LHCN-M2 (cell line): ENCODE results near the gene NOXO1. TPM values are rescaled to one million over a fixed set of nuclear protein-coding genes. Genes with fewer than 3 reads are reported as not detected.

Source experiments
- DNase-seq: peaks from one replicate; pipeline ENCODE4 v3.0.0-alpha.2; 2012; ENCODE audit warnings: low read depth
- polyA plus RNA-seq: library from polyadenylated mRNA; unstranded; fragments of >200 nt; gene quantifications from one replicate; pipeline ENCODE4 v1.2.1, GENCODE V29; 2012; ENCODE audit warnings: missing spikeins
- total RNA-seq: library from RNA; depleted of rRNA; stranded (reverse); fragments of >200 nt; gene quantifications from 2 replicates; pipeline ENCODE4 v1.2.3, GENCODE V29; 2014; rRNA removed

The NOXO1 gene, protein sequence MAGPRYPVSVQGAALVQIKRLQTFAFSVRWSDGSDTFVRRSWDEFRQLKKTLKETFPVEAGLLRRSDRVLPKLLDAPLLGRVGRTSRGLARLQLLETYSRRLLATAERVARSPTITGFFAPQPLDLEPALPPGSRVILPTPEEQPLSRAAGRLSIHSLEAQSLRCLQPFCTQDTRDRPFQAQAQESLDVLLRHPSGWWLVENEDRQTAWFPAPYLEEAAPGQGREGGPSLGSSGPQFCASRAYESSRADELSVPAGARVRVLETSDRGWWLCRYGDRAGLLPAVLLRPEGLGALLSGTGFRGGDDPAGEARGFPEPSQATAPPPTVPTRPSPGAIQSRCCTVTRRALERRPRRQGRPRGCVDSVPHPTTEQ
- total RNA-seq, result 0.23 and 1.3 TPM in 2 replicates
- polyA plus RNA-seq, result 0.15 TPM

DNA sequence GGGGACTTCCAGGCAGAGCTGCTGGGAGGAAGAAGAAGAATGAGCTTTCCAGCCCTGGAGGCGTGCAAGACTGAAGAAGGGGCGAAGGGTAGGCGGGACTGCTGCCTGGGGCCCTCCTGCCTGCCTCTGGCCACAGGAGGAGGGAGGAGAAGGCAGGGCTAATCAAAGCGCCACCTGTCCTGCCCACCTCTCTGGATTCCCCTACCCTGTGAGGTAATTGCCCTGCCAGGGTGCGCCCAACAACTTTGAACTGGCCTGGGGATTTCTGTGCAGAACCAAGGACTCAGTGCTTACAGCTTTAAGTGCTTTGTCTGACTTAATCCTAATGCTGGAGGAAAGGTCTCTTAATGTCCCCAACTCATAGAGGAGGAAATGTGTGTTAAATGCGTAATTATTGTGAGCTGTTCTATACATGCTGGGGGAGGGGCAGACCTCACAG, at the start of gene NOXO1:
TSS of gene NOXO1 (minus strand) at position 72 of the 439 bp plus-strand sequence. CDS start 290 bp downstream, outside the sequence.
- DNase-seq, result no peak

DNA sequence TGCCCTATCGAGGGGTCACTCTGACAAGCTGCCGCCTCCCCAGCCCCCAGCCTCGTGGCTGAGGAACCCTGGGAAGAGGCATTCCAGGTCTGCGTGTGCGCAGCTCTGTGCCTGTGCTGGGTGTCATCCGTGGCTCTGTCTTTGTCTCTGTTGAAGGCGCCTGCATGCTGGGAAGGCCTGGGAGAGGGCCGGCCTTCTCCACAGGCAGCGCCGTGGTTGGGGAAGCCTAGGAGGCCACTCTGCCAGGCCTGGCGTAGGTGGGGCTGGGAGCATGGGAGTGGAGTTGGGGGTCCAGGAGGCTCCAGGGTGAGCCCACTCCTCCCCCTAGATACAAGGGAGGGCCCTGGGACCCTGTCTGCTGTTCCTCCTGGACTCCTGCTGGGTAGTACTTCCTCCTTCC, 48.8 kb upstream of the NOXO1 start:
- DNase-seq, result no peak

DNA sequence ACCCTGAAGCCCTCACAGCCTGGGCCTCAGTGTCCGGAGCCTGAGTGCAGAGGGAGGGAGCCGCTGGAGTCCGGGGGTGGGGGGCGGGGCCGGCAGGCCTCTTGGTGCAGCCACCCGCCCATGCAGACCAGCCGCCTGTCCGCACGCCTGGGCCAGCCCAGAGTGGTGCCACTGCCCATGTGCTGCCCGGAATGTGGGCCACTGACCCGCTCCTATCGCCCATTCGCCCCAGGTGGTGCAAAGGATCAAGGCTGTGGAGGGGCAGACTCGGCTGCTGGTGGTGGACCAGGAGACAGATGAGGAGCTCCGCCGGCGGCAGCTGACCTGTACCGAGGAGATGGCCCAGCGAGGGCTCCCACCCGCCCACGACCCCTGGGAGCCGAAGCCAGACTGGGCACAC, 48.1 kb upstream of the NOXO1 start:
- DNase-seq, result no peak

DNA sequence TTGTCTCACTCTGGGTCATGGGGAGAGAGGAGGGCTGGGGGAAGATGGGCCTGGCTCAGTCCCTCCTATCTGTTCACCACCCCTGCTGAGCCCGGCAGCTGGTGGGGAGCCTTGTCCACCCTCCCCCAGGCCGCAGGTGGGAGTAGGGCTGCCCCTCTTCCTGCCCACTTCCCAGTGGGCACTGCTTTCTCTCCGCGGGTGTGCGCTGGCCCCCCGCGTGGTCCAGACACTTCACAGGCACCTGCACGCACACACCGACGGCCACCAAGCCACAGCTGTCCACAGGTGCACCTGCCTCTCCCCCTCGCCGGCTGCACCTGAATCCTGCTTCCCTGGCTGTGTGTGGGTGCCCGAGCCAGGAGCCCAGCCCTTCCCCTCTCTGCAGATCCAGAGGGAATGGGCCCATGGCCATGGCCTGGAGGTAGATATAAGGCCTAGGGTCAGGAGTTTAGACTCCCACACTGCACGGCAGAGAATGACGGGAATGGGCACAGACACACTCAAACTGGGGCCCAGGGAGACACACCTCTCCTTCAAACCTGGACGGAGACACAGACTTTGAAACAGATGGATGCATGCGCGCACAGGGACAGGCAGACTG, 47.5 kb upstream of the NOXO1 start:
- no peak for DNase-seq

DNA sequence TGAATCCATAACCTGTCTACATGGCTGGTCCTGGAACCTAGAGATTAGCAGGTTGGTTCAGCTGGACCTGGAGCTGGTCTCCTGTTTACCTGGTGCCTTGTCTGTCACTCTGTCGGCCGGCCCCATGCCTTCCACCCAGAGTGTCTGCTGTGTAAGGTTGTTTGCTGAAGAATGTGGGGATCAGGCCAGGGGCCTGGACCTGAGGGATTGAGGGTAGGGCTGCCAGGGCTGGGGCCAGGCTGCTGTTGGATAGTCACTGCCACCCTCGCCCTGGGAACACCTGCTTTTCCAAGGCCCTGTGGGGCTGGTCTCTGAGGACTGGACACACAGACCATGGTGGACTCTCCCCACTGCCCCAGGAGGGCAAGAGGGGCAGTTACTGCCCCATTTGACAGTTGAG, 46.9 kb upstream of the NOXO1 start:
- DNase-seq, result no peak

DNA sequence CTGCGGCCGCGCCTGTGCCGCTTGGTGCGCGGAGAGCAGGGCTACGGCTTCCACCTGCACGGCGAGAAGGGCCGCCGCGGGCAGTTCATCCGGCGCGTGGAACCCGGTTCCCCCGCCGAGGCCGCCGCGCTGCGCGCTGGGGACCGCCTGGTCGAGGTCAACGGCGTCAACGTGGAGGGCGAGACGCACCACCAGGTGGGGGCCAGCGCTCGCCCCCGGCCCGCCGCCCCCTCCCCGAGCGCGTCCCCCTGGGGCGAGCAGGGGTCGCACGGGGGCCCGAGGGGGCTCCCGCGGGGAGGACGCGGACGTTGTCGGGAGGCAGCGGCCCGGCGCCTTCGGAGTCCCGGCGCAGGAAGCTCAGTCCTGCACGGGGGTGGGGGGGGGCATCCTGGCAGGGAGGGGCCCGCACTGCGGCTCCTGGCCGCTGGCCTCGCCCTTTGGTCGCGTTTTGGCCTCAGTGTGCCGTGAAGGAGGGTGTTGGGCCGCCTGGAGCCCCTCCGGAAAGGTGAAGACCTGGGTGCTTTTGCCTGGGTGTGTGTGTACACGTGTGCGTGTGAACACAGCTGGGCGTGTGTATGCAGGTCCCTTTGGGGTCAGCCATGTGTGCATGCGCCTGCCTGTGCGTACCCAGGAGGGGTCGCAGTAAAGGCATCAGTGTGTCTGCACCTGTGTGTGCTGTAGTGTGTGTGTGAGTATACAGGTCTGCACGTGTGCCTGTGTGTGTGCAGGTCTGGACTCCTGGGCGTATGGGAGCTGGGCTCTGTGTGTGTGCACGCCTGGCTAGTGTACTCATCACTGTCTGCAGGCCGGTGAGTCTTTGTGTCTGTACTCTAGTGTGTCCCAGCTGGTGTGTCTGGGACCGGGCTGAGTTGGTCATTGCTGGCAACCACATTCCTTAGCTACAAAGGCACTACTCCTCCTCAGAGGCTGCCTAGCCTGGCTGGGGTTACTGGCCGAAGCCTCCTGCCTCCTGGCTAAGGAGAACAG, 46.0 kb upstream of the NOXO1 start:
- no peak for DNase-seq

DNA sequence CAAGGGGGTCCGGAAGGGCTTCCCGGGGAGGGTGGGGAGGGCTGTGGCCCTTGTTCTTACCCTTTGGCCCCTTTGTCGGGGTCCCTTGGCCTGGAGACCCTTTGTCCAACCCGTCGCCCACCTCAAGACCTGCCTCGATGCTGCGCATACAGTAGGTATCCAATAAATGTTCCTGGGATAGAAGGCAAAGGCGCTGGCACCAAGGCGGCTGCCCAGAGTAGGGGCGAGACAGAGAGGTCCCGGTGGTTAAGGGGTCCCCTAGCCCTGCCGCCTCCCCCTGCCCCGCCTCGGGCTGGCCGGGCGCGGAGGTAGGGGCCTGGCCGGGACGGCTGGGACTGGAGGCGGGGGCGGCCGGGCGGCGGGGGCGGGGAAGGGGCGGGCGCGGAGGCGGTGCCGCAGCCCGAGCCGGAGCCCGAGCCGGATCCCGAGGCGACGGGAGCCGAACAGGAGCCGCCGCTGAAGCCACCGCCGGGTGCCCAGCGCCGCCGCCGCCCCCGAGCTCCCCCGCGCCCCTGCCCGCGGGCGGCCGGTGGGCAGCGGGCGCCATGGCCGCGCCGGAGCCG, 45.3 kb upstream of the NOXO1 start, which contains the start of gene NHERF2:
TSS of gene NHERF2 (plus strand) at position 442 of the 563 bp plus-strand sequence. CDS start at position 546, 104 bp downstream.
- no peak for DNase-seq

DNA sequence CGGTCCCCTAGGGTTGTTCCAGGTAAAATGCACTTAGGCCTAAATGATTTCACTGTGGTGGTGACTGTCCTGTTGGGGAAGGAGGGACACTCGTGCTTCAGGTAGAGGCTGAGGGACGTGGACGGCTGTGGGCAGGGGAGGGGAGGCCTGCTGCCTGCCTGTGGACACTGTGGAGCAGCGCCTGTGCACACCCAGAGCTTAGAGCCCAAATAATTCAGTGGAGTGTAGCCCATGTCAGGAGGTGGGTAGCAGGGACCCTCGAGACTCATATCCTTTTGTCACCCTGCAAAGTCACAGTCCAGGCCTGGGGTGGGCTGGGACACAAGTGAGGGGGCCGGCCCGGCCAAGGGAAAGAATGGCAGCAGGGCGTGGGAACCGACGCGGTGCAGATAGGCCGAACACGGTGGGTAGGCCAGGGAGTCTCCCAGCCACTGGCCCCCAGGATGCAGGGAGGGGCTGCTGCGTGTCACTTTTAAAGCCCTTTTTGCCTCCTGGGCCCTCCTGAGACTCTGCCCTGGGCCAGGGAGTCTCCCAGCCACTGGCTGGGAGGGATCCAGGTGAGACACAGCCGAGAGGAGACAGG, 44.7 kb upstream of the NOXO1 start:
- no peak for DNase-seq

DNA sequence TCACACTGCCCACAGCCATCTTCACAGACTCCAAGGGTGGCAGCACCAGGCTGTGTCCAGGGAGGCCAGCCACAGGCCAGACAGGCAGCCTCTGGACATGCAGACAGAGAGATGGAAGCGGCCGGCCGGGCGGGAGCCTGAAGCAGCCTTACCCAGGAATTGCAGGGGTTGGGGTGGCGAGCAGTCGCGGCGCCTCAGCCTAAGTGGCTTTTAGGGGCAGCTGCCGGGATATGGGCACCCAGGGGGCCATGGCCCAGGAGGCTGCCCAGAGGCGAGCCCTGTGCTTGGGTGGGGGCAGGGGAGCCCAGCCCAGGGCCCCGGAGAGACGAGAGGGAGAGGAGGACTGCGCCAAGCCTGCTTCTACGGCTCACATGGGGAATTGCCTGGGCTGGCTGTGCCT, 44.0 kb upstream of the NOXO1 start:
- no peak for DNase-seq

DNA sequence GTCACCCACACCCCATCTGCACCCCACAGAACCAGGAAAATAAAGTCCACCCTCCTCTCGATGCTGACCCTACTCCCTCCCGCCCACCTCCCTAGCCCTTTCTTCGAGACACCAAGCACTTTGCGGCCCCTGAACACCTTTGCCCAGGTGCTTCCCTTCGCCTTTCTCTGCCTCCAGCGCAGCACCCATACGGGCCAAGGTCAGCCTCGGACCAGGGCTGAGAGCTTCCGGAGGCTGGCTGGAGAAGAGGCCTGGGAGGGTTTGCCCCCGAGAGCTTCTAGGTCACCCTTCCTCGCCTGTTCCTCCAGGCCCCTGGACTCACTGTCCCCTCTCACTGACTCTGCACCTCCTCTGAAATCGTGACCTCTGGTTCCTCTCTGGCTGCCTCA, 42.8 kb upstream of the NOXO1 start:
- DNase-seq, result no peak

DNA sequence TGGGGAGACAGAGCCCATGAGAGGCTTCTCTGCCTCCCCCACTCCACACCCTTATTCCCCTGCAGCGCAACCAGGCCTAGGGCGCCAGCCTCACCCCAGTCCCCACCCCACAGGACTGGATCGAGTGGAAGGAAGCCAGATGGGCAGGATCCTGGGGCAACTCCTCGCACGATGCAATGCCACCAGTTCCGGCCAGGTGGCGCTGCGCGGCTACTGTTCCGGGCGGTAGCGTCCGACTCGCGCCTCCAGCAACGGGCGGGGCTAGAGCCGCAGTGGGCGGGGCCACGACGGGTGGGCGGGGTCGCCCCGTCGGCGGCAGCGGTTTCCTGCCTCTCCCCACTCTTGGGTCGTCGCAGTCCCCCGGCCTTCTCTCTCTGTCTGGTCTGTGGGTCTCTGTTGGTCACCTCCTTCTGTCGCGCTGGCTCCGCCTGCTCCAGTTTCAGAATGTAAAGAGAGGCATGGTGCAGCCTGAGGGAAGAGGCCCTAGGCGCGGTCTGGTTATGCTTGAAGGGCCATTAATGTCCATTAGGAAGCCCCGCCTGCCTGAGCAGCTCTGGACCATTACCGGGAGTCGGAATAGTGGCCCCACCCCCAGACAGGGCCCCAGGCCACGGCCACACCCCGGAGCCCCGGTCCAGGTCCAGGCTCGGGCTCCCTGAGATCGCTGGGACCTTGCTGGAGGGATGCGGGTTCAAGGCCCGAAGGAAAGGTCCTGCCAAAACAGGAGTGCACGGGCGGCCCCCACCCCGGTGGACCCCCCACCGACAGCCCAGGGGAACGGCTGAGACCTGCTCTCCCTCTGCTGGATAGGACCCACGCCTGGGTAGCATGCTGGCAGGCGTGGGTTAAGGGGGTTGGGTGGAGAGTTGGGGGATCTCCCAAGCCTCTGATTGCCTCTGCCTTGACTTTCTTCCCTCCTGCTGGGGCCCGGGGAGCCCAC, 42.1 kb upstream of the NOXO1 start:
- DNase-seq, result peak; percentile 76

DNA sequence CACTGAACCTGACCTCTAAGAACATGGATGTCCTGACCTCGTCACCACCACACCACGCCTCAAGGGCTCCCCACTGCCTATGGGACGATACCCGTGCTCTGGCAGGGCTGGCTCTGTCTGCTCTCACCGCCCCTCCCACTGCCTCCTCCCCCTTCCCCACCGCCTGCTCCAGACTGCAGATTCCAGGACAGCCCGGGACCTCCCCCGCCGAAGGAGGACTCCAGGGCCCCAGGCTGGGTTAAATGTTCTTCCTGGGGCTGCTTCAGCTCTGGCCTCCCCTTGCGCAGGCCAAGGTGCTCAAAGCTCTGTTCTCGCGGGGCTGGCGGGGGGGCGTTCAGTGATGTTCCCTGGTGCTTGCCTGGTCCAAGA, 41.4 kb upstream of the NOXO1 start:
- DNase-seq, result peak; percentile 43

DNA sequence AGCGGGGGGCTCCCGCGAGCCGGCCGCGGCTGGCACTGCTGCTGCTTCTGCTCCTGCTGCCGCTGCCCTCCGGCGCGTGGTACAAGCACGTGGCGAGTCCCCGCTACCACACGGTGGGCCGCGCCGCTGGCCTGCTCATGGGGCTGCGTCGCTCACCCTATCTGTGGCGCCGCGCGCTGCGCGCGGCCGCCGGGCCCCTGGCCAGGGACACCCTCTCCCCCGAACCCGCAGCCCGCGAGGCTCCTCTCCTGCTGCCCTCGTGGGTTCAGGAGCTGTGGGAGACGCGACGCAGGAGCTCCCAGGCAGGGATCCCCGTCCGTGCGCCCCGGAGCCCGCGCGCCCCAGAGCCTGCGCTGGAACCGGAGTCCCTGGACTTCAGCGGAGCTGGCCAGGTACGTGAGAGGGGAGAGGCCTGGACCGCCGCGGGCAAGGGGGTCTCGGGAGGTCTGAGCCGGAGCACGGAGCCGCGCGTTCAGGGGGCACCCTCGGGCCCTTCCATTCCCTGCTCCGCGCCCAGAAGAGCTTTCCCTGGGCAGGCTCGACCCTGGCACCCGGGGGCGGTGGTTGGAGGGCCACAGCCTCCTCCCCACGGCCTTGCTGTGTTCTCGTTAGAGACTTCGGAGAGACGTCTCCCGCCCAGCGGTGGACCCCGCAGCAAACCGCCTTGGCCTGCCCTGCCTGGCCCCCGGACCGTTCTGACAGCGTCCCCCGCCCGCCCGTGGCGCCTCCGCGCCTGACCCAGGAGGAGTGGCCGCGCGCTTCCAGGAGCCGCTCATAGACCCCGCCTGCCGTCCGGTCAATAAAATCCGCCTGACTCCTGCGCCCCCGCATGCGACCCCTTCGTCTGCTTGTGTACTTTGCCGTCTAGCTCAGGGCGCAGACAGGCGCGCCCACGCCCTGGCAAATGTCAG, 38.9 kb upstream of the NOXO1 start:
- DNase-seq, result no peak

DNA sequence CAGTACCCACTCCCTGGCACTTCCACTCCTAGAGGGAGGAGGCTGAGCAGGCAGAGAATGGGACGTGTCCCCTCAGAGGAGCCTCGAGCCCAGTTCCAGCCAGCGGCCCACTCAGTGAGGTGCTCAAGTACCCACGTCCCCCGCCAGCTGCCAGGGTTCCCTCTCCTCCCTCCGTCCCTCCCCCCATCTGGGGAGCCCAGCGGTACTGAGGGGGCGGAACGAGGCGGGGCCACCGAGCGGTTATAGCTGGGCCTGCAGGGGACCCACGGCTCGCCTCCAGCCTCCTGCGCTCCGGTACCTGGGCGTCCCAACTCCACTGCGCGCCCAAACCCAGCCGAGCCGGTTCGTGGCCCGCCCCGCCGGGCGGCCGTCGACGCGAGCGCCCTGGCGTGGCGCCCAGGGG, 38.2 kb upstream of the NOXO1 start, which contains the start of gene NPW:
TSS of gene NPW (plus strand) at position 268 of the 403 bp plus-strand sequence.
- no peak for DNase-seq

DNA sequence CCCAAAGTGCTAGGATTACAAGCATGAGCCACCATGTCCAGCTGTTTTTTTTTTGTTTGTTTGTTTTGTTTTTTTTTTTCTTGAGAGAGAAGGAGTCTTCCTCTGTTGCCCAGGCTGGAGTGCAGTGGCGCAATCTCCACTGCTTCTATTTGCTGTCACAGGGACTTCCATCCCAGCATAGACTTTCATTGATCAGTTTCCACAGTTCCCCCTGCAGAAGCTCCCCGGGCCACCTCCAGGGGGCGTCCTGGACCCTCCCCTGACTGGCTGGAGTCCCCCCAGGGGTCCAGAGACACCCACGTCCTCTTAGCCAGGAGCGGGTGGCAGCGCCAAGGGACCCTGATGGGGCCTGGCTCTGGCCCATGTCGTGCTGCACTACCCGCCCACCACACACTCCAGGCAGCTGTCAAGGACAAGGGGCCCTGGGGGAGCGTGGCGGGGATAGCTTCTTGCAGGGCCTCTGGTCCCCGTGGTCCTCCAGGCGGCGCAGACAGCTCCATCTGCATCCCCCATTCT, 35.2 kb upstream of the NOXO1 start:
- no peak for DNase-seq

DNA sequence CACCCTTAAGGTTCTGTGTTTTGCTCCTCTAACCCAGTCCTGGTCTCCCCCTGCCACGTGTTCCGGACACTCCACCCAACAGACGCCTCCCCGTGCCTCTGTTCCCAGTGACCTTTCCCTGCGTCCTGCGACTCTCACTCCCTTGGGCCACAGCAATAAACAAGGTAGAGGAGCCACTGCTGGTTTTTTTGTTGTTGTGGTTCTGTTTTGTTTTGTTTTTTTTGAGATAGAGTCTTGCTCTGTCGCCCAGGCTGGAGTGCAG, 34.6 kb upstream of the NOXO1 start:
- no peak for DNase-seq

DNA sequence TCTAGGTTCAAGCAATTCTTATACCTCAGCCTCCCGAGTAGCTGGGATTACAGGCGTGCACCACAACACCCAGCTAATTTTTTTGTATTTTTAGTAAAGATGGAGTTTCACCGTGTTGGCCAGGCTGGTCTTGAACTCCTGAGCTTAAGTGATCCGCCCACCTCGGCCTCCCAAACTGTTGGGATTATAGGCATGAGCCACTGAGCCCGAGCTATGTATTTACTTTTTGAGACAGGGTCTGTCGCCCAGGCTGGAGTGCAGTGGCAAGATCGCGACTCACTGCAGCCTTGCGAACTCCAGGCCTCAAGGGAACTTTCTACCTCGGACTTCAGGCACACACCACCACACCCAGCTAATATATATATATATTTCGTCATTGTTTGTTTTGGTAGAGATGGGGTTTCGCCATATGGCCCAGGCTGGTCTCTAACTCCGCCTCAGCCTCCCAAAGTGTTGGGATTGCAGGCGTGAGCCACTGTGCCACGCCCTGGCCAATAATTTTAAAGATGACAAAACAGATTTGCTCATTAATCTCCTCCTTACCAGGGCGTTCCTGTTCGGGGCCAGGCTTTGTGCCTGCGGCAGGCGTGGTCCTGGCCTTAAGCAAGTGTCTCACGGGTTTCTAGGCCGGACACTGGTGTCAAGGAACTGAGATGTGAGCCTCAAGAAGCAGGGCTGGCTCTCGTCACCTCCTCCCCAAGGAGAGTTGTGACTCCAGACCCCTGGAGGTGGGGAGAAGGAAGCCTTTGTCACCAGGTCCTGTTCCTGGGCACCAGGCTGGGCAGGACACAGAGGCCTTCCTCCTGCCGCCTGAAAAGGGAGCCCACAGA, 34.1 kb upstream of the NOXO1 start:
- no peak for DNase-seq

DNA sequence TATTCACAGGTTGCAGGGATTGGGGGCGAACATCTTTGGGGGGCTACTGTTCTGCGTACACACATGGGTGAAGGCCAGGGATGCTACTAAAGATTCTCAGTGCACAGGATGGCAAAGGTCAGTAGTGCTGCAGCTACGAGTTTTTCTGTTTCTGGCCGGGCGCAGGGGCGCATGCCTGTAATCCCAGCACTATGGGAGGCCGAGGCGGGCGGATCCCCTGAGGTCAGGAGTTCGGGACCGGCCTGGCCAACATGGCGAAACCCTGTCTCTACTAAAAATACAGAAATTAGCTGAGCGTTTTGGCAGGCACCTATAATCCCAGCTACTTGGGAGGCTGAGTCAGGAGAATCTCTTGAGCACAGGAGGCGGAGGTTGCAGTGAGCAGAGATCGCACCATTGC, 32.3 kb upstream of the NOXO1 start:
- no peak for DNase-seq
